GM19324 (cell line): ENCODE measurements around the gene EIF3F.

ENCODE experiments used
- ATAC-seq: cut with Tn5 transposase; IDR thresholded peaks from one replicate; pipeline ENCODE4 v1.9.1; 2021; ENCODE audit warnings: mild to moderate bottlenecking, moderate library complexity; ENCODE audit not compliant: unreplicated experiment, low FRiP score

Gene EIF3F

GRCh38 chr11:7986768-7987559, at the start of gene EIF3F:
Gene EIF3F, plus strand, starts transcription at chr11:7987337. Its CDS starts 16 bp downstream, at chr11:7987353.
- ATAC-seq = peak; percentile 96

- ATAC-seq = no peak
Observed at GRCh38 chr11:7941146-7941545, 46.0 kb upstream of the EIF3F start.

- ATAC-seq = no peak
Observed at GRCh38 chr11:7941608-7942007, 45.5 kb upstream of the EIF3F start, which contains the start of gene OR10A3. Gene OR10A3, minus strand, starts transcription at chr11:7941708. Its CDS starts 2,188 bp downstream, at chr11:7939520.

- no peak for ATAC-seq
Observed at GRCh38 chr11:7944123-7944522, 43.0 kb upstream of the EIF3F start.

- ATAC-seq = no peak
Observed at GRCh38 chr11:7949934-7950333, 37.2 kb upstream of the EIF3F start.

GRCh38 chr11:7955191-7955590, 31.9 kb upstream of the EIF3F start:
- ATAC-seq = no peak

- no peak for ATAC-seq
Observed at GRCh38 chr11:7964261-7964660, 22.9 kb upstream of the EIF3F start.

GRCh38 chr11:7964873-7965272, 22.3 kb upstream of the EIF3F start:
- ATAC-seq = no peak

GRCh38 chr11:7965386-7965785, 21.8 kb upstream of the EIF3F start, which contains the start of gene NLRP10:
Gene NLRP10, minus strand, starts transcription at chr11:7965447. Its CDS starts 1,952 bp downstream, at chr11:7963495.
- no peak for ATAC-seq

GRCh38 chr11:7967097-7967496, 20.0 kb upstream of the EIF3F start:
- no peak for ATAC-seq

GRCh38 chr11:7967826-7968225, 19.3 kb upstream of the EIF3F start:
- ATAC-seq = no peak

GRCh38 chr11:7968686-7969085, 18.5 kb upstream of the EIF3F start:
- ATAC-seq = no peak

- no peak for ATAC-seq
Observed at GRCh38 chr11:7969756-7970646, 17.1 kb upstream of the EIF3F start.

GRCh38 chr11:7971846-7972245, 15.3 kb upstream of the EIF3F start:
- no peak for ATAC-seq

- ATAC-seq = no peak
Observed at GRCh38 chr11:7973011-7973410, 14.1 kb upstream of the EIF3F start.

GRCh38 chr11:7974668-7975067, 12.5 kb upstream of the EIF3F start:
- ATAC-seq = no peak

- no peak for ATAC-seq
Observed at GRCh38 chr11:7977232-7977917, 9.8 kb upstream of the EIF3F start.

- ATAC-seq = no peak
Observed at GRCh38 chr11:7981619-7982157, 5.4 kb upstream of the EIF3F start.

- no peak for ATAC-seq
Observed at GRCh38 chr11:7982582-7983119, 4.5 kb upstream of the EIF3F start.
